HUES6 (cell line): ENCODE data around the gene DCC.

Experiments used
- H3K27ac ChIP-seq: 2 replicates; pipeline ENCODE4 v1.7.0; 2013; ENCODE audit warnings: low read depth, mild to moderate bottlenecking, low read length, inconsistent platforms
- H3K27me3 ChIP-seq: 2 replicates; pipeline ENCODE4 v1.6.1; 2013; ENCODE audit warnings: low read length; ENCODE audit not compliant: control insufficient read depth, insufficient read depth
- H3K36me3 ChIP-seq: 2 replicates; pipeline ENCODE4 v1.6.1; 2013; ENCODE audit warnings: low read length; ENCODE audit not compliant: control insufficient read depth, insufficient read depth
- H3K4me1 ChIP-seq: 2 replicates; pipeline ENCODE4 v1.6.1; 2013; ENCODE audit warnings: low read length; ENCODE audit not compliant: control insufficient read depth, insufficient read depth
- H3K4me3 ChIP-seq: 2 replicates; pipeline ENCODE4 v1.5.1; 2013; ENCODE audit warnings: low read depth, low read length
- H3K9ac ChIP-seq: one replicate; pipeline ENCODE4 v1.6.1; 2013; ENCODE audit warnings: mild to moderate bottlenecking, low read length
- H3K9me3 ChIP-seq: 2 replicates; pipeline ENCODE4 v1.6.1; 2013; ENCODE audit warnings: low read depth, low read length; ENCODE audit not compliant: control insufficient read depth, insufficient read depth

DCC gene

GRCh38 chr18:52496426-52496825, 156.4 kb downstream of the DCC start:
- Histone ChIP-seq H3K9me3 (peaks cover 13% of the 10 kb centered on the region), H3K4me3 (no peak overlapping the region), H3K27ac (no peak overlapping the region), H3K9ac (no peak overlapping the region), H3K36me3 (no peaks in the 10 kb centered on the region), H3K27me3 (no peaks in the 10 kb centered on the region), H3K4me1 (no peaks in the 10 kb centered on the region)

- Histone ChIP-seq H3K27ac (no peak overlapping the region), H3K4me3 (no peak overlapping the region), H3K9me3 (peaks cover 2% of the 10 kb centered on the region; the same call in 1 of the 2 replicates), H3K27me3 (no peaks in the 10 kb centered on the region), H3K9ac (no peak overlapping the region), H3K4me1 (no peaks in the 10 kb centered on the region), H3K36me3 (no peaks in the 10 kb centered on the region)
Measured at GRCh38 chr18:52499016-52499415, 159.0 kb downstream of the DCC start.

- no peak overlapping the region for H3K4me3 ChIP-seq
- H3K27me3 ChIP-seq: no peaks in the 10 kb centered on the region
- no peaks in the 10 kb centered on the region for H3K9me3 ChIP-seq
- no peak overlapping the region for H3K27ac ChIP-seq
- H3K9ac ChIP-seq: no peak overlapping the region
- no peaks in the 10 kb centered on the region for H3K4me1 ChIP-seq
- no peaks in the 10 kb centered on the region for H3K36me3 ChIP-seq
Measured at GRCh38 chr18:52499644-52500043, 159.6 kb downstream of the DCC start.

GRCh38 chr18:52504589-52504988, 164.6 kb downstream of the DCC start:
- no peaks in the 10 kb centered on the region for H3K4me1 ChIP-seq
- no peak overlapping the region for H3K9ac ChIP-seq
- no peaks in the 10 kb centered on the region for H3K36me3 ChIP-seq
- no peak overlapping the region for H3K27ac ChIP-seq
- H3K4me3 ChIP-seq: no peak overlapping the region
- H3K27me3 ChIP-seq: no peaks in the 10 kb centered on the region
- H3K9me3 ChIP-seq: no peaks in the 10 kb centered on the region

- Histone ChIP-seq H3K27me3 (no peaks in the 10 kb centered on the region), H3K9me3 (no peaks in the 10 kb centered on the region), H3K9ac (no peak overlapping the region), H3K4me3 (no peak overlapping the region), H3K4me1 (no peaks in the 10 kb centered on the region), H3K36me3 (no peaks in the 10 kb centered on the region), H3K27ac (no peak overlapping the region)
Measured at GRCh38 chr18:52510139-52510538, 170.1 kb downstream of the DCC start.

GRCh38 chr18:52518086-52518485, 178.1 kb downstream of the DCC start:
- H3K9me3 ChIP-seq: no peaks in the 10 kb centered on the region

GRCh38 chr18:52519021-52519420, 179.0 kb downstream of the DCC start:
- H3K4me1 ChIP-seq: no peaks in the 10 kb centered on the region
- H3K27ac ChIP-seq: no peak overlapping the region
- H3K9ac ChIP-seq: no peak overlapping the region
- H3K4me3 ChIP-seq: no peak overlapping the region
- H3K36me3 ChIP-seq: no peaks in the 10 kb centered on the region
- no peaks in the 10 kb centered on the region for H3K9me3 ChIP-seq
- no peaks in the 10 kb centered on the region for H3K27me3 ChIP-seq

More at GRCh38 chr18:52518086-52518485, 178.1 kb downstream of the DCC start:
- Histone ChIP-seq H3K27ac (no peak overlapping the region), H3K4me1 (no peaks in the 10 kb centered on the region), H3K4me3 (no peak overlapping the region), H3K27me3 (no peaks in the 10 kb centered on the region), H3K9ac (no peak overlapping the region), H3K36me3 (no peaks in the 10 kb centered on the region)

- Histone ChIP-seq H3K9me3 (no peaks in the 10 kb centered on the region), H3K27ac (no peak overlapping the region), H3K9ac (no peak overlapping the region), H3K4me1 (no peaks in the 10 kb centered on the region), H3K4me3 (no peak overlapping the region), H3K27me3 (no peaks in the 10 kb centered on the region), H3K36me3 (no peaks in the 10 kb centered on the region)
Measured at GRCh38 chr18:52523566-52523965, 183.6 kb downstream of the DCC start.

GRCh38 chr18:52531836-52532235, 191.8 kb downstream of the DCC start:
- Histone ChIP-seq H3K4me3 (no peak overlapping the region), H3K4me1 (no peaks in the 10 kb centered on the region), H3K27ac (no peak overlapping the region)

GRCh38 chr18:52536039-52536438, 196.0 kb downstream of the DCC start:
- Histone ChIP-seq H3K27ac (no peak overlapping the region), H3K4me3 (no peak overlapping the region), H3K27me3 (no peaks in the 10 kb centered on the region), H3K9me3 (peaks cover 4% of the 10 kb centered on the region; the same call in 1 of the 2 replicates), H3K36me3 (no peaks in the 10 kb centered on the region), H3K4me1 (no peaks in the 10 kb centered on the region), H3K9ac (no peak overlapping the region)

More at GRCh38 chr18:52531836-52532235, 191.8 kb downstream of the DCC start:
- Histone ChIP-seq H3K9ac (no peak overlapping the region), H3K36me3 (no peaks in the 10 kb centered on the region), H3K9me3 (no peaks in the 10 kb centered on the region), H3K27me3 (no peaks in the 10 kb centered on the region)

- H3K9me3 ChIP-seq: peaks cover 4% of the 10 kb centered on the region; the same call in 1 of the 2 replicates
- H3K9ac ChIP-seq: no peak overlapping the region
- no peaks in the 10 kb centered on the region for H3K36me3 ChIP-seq
- no peaks in the 10 kb centered on the region for H3K4me1 ChIP-seq
- H3K27me3 ChIP-seq: no peaks in the 10 kb centered on the region
- H3K4me3 ChIP-seq: no peak overlapping the region
- no peak overlapping the region for H3K27ac ChIP-seq
Measured at GRCh38 chr18:52537261-52537660, 197.3 kb downstream of the DCC start.

- Histone ChIP-seq H3K9me3 (peaks cover 4% of the 10 kb centered on the region; the same call in 1 of the 2 replicates), H3K4me3 (no peak overlapping the region), H3K27ac (no peak overlapping the region), H3K4me1 (no peaks in the 10 kb centered on the region), H3K36me3 (no peaks in the 10 kb centered on the region), H3K27me3 (no peaks in the 10 kb centered on the region), H3K9ac (no peak overlapping the region)
Measured at GRCh38 chr18:52541056-52541455, 201.1 kb downstream of the DCC start.
